Measurements from ENCODE around the gene PILRA.
"Not testable (repeated sequence)": the region's sequence is repeated elsewhere in the genome, so short reads cannot be mapped to it uniquely, and the experiment has no call there.

PILRA gene

DNA sequence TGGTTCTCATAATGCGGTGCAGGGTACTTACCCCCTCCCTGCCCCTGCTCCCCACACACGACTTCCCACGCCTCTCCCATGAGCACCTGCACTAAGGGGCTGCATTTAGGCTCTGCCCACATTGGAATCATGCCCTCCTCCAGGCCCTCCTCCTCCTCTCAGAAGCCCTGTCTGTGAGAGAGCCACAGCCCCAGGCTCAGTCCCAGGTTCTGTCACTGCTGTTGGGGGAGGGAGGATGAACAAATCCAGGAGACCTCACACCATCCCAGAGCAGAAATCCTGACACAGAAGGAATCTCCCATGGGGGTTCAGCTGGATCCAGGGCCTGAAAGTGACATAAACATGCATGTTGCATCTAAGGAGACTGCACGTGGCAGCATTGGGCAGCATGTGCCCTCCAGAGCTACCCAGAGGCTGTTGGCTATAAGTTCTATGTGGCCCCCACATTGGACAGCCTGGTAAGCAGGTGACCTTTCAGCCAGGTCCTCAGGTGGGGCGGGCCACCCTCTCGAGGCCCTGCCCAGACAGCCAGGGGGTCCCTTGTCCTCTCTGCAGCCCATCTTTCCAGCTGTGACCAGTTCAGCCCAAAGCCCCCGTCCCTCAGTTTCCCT is 1.6 kb upstream of the PILRA start:
- Histone ChIP-seq H3K4me1 (ENCODE audit: insufficient read depth, low read length) (peaks cover 12% of the 10 kb centered on the region; the same call in 1 of the 2 replicates), H3K27me3 (ENCODE audit: insufficient read depth, low read length) (no peaks in the 10 kb centered on the region), H3K9me3 (ENCODE audit: insufficient read depth, low read depth, low read length) (no peaks in the 10 kb centered on the region), H3K9ac (ENCODE audit: low read depth, low read length) (peak overlapping the region; percentile 53; the same call in 1 of the 2 replicates), H3K27ac (ENCODE audit: low read length) (no peak overlapping the region), H3K36me3 (ENCODE audit: insufficient read depth, low read depth, low read length) (0 out of 2 replicates have a peak, but pooled peaks cover 7% of the 10 kb centered on the region), H3K4me3 (ENCODE audit: low read length) (no peak overlapping the region)

DNA sequence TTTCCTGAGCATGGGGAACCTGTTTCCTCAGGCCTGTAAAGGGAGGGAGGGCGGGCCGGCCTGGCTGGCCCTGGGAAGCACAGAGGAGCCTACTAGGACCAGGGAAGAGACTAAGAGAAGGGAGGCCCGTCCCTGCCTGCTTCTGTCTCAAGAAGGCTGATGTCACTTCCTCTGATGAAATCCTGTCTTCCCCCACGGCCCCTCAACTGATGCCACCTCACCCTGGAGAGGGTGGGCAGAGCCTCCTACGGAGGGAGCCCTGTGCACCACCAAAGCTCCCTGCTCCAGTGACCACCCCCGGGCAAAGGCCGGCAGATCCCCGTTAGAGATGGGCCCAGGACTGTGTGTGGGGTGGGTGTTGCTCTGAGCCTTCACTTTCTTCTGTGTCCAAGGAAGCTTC is 1.0 kb upstream of the PILRA start:
- Histone ChIP-seq H3K4me3 (ENCODE audit: low read length) (no peak overlapping the region), H3K27me3 (ENCODE audit: insufficient read depth, low read length) (no peaks in the 10 kb centered on the region), H3K9me3 (ENCODE audit: insufficient read depth, low read depth, low read length) (no peaks in the 10 kb centered on the region), H3K4me1 (ENCODE audit: insufficient read depth, low read length) (peaks cover 12% of the 10 kb centered on the region; the same call in 1 of the 2 replicates), H3K9ac (ENCODE audit: low read depth, low read length) (no peak overlapping the region), H3K36me3 (ENCODE audit: insufficient read depth, low read depth, low read length) (0 out of 2 replicates have a peak, but pooled peaks cover 5% of the 10 kb centered on the region), H3K27ac (ENCODE audit: low read length) (no peak overlapping the region)

DNA sequence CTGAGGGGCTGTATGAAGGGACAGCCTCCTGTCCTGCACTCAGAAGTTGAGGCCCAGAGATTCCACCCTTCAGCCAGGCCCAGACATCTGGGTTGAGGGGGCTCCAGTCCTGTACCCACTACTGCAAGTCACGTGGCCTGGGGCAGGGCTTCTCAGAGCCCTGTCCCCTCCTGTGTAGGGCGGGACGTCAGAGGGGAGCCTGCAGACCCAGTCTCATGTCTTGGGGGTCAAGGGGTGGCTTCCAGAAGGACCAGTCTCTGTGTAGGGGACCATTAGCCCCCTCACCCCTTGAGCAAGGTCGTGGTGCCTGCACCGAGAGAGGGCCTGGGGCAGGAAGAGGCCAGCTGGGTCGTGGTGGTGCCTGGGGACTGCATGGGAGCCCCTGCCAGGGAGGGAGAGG is 593 bp upstream of the PILRA start:
- no peak overlapping the region for H3K4me3 ChIP-seq (ENCODE audit: low read length)

DNA sequence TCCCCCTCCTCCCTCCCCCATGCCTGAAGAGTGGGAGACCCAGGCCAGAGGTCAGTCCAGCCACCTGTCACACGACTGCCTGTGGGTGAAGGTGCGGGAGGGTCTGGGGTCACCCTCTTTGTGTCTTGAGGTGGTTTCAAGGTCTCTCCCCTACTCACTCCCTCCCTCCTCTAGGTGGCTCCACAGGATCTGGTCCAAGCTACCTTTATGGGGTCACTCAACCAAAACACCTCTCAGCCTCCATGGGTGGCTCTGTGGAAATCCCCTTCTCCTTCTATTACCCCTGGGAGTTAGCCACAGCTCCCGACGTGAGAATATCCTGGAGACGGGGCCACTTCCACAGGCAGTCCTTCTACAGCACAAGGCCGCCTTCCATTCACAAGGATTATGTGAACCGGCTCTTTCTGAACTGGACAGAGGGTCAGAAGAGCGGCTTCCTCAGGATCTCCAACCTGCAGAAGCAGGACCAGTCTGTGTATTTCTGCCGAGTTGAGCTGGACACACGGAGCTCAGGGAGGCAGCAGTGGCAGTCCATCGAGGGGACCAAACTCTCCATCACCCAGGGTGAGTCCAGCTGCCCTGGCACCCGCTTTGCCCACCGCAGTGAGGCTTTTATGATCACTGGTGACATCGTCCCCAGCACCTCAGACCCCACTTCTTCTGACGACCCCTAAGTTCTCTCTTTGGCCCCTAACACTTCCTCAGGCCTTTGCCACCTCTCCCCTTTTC is 747 bp downstream of the PILRA start:
- not testable (repeated sequence) for H3K27ac ChIP-seq (ENCODE audit: low read length); H3K9me3 ChIP-seq (ENCODE audit: insufficient read depth, low read depth, low read length); H3K9ac ChIP-seq (ENCODE audit: low read depth, low read length); H3K4me3 ChIP-seq (ENCODE audit: low read length); H3K27me3 ChIP-seq (ENCODE audit: insufficient read depth, low read length); H3K36me3 ChIP-seq (ENCODE audit: insufficient read depth, low read depth, low read length)
- H3K4me1 ChIP-seq (ENCODE audit: insufficient read depth, low read length) = peaks cover 12% of the 10 kb centered on the region; the same call in 1 of the 2 replicates

More for the DNA sequence above, 593 bp upstream of the PILRA start:
- no peak overlapping the region for H3K27ac ChIP-seq (ENCODE audit: low read length)
- no peaks in the 10 kb centered on the region for H3K27me3 ChIP-seq (ENCODE audit: insufficient read depth, low read length)
- H3K4me1 ChIP-seq (ENCODE audit: insufficient read depth, low read length) = peaks cover 12% of the 10 kb centered on the region; the same call in 1 of the 2 replicates
- H3K9ac ChIP-seq (ENCODE audit: low read depth, low read length) = no peak overlapping the region
- H3K36me3 ChIP-seq (ENCODE audit: insufficient read depth, low read depth, low read length) = 0 out of 2 replicates have a peak, but pooled peaks cover under 1% of the 10 kb centered on the region
- H3K9me3 ChIP-seq (ENCODE audit: insufficient read depth, low read depth, low read length) = no peaks in the 10 kb centered on the region

DNA sequence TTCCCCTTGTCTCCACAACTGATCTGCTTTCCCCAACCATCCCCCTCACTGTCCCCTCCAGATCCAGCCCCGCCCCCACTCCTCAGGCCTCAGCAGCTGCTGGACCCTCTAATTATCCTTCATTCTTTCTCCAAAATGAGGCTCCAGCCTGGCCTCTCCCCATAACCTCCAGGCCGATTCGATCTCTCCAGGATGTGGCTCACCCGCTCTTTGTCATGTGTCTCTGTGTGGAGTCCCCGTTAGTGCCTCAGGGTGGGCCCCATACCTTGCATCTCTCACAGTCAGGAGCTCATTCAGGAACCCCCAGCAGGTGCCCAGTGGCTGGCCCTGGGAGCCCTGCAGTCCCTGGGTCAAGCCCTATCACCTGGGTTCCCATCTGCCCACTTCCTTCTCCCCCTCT is 1.3 kb downstream of the PILRA start:
- Histone ChIP-seq H3K9ac (ENCODE audit: low read depth, low read length) (no peak overlapping the region), H3K4me3 (ENCODE audit: low read length) (no peak overlapping the region), H3K36me3 (ENCODE audit: insufficient read depth, low read depth, low read length) (no peaks in the 10 kb centered on the region), H3K27me3 (ENCODE audit: insufficient read depth, low read length) (no peaks in the 10 kb centered on the region), H3K9me3 (ENCODE audit: insufficient read depth, low read depth, low read length) (no peaks in the 10 kb centered on the region), H3K27ac (ENCODE audit: low read length) (no peak overlapping the region), H3K4me1 (ENCODE audit: insufficient read depth, low read length) (peaks cover 12% of the 10 kb centered on the region; the same call in 1 of the 2 replicates)

DNA sequence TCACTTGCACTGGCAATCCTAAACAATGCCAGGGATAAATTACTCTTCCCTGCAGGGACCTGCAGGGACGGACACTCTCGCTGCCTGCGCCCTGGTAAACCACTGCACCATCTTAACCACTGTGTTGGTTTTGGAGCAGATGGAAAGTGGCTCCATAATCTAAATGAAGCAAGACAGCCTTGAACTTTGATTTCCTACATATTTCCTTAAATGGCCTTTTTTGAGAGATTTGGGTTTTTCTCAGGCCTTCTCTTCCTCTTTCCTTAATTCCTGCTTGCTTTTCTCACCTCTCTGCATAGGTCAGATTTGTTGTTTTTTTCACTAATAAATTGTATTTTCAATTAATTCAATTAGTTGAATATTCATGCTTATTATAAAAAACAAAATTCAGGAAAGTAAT is 2.8 kb downstream of the PILRA start:
- Histone ChIP-seq H3K27me3 (ENCODE audit: insufficient read depth, low read length) (no peaks in the 10 kb centered on the region), H3K27ac (ENCODE audit: low read length) (no peak overlapping the region), H3K9ac (ENCODE audit: low read depth, low read length) (no peak overlapping the region), H3K9me3 (ENCODE audit: insufficient read depth, low read depth, low read length) (no peaks in the 10 kb centered on the region), H3K4me3 (ENCODE audit: low read length) (no peak overlapping the region), H3K36me3 (ENCODE audit: insufficient read depth, low read depth, low read length) (no peaks in the 10 kb centered on the region), H3K4me1 (ENCODE audit: insufficient read depth, low read length) (peaks cover 3% of the 10 kb centered on the region; the same call in 1 of the 2 replicates)

DNA sequence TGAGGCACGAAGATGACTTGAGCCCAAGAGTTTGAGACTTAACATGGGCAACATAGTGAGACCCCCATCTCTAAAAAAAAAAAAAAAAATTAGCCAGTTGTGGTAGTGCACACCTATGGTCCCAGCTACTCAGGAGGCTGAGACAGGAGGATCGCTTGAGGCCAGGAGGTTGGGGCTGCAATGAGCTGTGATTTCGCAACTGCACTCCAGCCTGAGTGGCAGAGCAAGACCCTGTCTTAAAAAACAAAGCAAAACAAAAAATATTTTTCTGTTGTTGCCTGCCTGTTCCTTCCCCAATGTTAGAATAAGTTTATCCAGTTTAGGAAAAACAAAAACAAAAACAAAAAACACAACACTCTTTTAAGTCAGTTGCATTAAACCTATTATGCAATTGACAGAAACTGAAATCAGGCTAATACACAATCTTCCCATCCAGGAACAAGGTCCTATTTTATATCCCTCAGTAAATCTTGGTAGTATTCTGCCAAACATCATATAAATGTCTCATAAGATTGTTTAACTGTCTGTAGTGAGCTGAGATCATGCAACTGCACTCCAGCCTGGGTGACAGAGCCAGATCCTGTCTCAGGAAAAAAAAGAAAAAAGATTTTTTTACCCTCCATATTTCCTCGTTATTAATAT is 4.9 kb downstream of the PILRA start:
- Histone ChIP-seq H3K9me3 (ENCODE audit: insufficient read depth, low read depth, low read length) (no peaks in the 10 kb centered on the region), H3K4me1 (ENCODE audit: insufficient read depth, low read length) (no peaks in the 10 kb centered on the region; the same call in 1 of the 2 replicates), H3K27me3 (ENCODE audit: insufficient read depth, low read length) (no peaks in the 10 kb centered on the region; the same call in 1 of the 2 replicates), H3K27ac (ENCODE audit: low read length) (no peak overlapping the region), H3K9ac (ENCODE audit: low read depth, low read length) (no peak overlapping the region), H3K4me3 (ENCODE audit: low read length) (no peak overlapping the region), H3K36me3 (ENCODE audit: insufficient read depth, low read depth, low read length) (no peaks in the 10 kb centered on the region)

DNA sequence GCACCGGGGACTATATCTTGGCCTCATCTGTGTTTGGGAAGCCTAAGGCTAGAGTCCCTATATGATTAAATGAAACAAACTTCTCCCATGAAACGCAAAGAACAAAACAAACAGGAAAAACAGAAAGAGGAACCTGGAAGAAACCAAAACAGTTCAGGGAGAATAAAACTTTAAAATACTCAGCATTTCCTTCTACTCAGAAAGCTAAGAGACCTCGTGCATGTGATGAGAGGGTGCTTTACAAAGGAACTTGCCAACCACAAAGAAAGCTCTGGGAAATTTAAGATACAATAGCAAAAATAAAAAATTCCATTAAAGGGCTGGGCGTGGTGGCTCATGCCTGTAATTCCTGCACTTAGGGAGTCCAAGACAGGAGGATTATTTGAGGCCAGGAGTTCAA is 6.9 kb downstream of the PILRA start:
- no peaks in the 10 kb centered on the region for H3K9me3 ChIP-seq (ENCODE audit: insufficient read depth, low read depth, low read length)
- no peak overlapping the region for H3K9ac ChIP-seq (ENCODE audit: low read depth, low read length)
- no peak overlapping the region for H3K4me3 ChIP-seq (ENCODE audit: low read length)
- no peaks in the 10 kb centered on the region for H3K36me3 ChIP-seq (ENCODE audit: insufficient read depth, low read depth, low read length)
- no peak overlapping the region for H3K27ac ChIP-seq (ENCODE audit: low read length)
- no peaks in the 10 kb centered on the region for H3K4me1 ChIP-seq (ENCODE audit: insufficient read depth, low read length)
- no peaks in the 10 kb centered on the region; the same call in 1 of the 2 replicates for H3K27me3 ChIP-seq (ENCODE audit: insufficient read depth, low read length)

DNA sequence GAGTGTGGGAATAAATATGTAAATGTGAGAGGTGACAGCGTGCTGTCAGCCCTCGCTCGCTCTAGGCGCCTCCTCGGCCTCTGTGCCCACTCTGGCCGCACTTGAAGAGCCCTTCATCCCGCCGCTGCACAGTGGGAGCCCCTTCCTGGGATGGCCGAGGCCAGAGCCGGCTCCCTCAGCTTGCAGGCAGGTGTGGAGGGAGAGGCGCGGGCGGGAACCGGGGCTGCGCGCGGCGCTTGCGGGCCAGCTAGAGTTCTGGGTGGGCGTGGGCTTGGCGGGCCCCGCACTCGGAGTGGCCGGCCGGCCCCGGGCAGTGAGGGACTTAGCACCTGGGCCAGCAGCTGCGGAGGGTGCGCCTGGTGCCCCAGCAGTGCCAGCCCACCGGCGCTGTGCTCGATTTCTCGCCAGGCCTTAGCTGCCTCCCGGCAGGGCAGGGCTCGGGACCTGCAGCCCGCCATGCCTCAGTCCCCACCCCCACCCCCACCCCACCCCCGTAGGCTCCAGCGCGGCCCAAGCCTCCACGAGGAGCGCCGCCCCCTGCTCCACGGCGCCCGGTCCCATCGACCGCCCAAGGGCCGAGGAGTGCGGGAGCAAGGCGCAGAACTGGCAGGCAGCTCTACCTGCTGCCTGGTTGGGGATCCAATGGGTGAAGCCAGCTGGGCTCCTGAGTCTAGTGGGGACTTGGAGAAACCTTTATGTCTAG is 8.4 kb downstream of the PILRA start:
- H3K4me1 ChIP-seq (ENCODE audit: insufficient read depth, low read length); H3K9ac ChIP-seq (ENCODE audit: low read depth, low read length): not testable (repeated sequence)

DNA sequence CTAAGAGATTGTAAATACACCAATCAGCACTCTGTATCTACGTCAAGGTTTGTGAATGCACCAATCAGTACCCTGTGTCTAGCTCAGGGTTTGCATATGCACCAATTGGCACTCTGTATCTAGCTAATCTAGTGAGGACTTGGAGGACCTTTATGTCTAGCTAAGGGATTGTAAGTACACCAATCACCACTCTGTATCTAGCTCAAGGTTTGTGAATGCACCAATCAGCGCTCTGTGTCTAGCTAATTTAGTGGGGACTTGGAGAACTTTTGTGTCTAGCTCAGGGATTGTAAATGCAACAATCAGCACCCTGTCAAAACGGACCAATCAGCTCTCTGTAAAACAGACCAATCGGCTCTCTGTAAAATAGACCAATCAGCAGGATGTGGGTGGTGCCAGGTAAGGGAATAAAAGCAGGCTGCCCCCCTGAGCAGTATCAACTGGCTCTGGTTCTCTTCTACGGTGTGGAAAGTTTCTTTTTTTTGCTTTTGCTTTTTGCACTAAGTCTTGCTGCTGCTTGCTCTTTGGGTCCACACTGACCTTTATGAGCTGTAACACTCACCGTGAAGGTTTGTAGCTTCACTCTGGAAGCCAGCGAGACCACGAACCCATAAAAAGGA is 9.1 kb downstream of the PILRA start:
- not testable (repeated sequence) for H3K4me1 ChIP-seq (ENCODE audit: insufficient read depth, low read length); H3K4me3 ChIP-seq (ENCODE audit: low read length); H3K27me3 ChIP-seq (ENCODE audit: insufficient read depth, low read length); H3K9ac ChIP-seq (ENCODE audit: low read depth, low read length); H3K9me3 ChIP-seq (ENCODE audit: insufficient read depth, low read depth, low read length); H3K36me3 ChIP-seq (ENCODE audit: insufficient read depth, low read depth, low read length); H3K27ac ChIP-seq (ENCODE audit: low read length)

More for the DNA sequence above, 8.4 kb downstream of the PILRA start:
- H3K4me3 ChIP-seq (ENCODE audit: low read length); H3K9me3 ChIP-seq (ENCODE audit: insufficient read depth, low read depth, low read length); H3K27ac ChIP-seq (ENCODE audit: low read length); H3K27me3 ChIP-seq (ENCODE audit: insufficient read depth, low read length); H3K36me3 ChIP-seq (ENCODE audit: insufficient read depth, low read depth, low read length): not testable (repeated sequence)

DNA sequence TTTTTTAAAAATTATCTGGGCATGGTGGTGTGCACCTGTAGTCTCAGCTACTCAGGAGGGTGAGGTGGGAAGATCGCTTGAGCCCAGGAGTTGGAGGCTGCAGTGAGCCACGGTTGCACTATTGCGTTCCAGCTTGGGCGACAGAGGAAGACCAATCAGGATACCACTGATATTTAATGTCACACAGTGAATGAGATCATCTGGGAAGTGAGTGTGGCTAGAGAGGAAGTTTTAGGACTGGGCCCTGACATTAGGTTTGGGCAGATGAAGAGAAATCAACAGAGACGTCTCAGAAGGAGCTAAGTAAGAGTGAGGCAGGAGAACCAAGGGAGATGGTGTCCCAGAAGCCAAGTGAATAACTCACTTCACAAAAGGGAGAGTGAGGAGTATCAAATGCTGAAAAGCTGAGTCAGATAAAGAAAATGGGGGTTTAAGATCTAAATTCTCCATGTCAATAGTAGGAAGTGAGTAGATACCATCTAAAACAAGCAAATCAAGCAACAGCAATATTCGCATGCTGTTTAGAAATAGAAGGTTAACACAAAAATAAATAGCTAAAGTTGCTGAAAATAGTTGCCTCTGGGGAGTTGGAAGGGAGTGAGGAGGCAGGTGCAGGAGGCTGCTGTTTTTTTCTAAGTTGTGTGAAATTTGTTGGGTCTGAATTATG is 11.5 kb downstream of the PILRA start:
- H3K9ac ChIP-seq (ENCODE audit: low read depth, low read length) = no peak overlapping the region

More for the DNA sequence above, 11.5 kb downstream of the PILRA start:
- Histone ChIP-seq H3K27me3 (ENCODE audit: insufficient read depth, low read length) (no peaks in the 10 kb centered on the region; the same call in 1 of the 2 replicates), H3K27ac (ENCODE audit: low read length) (no peak overlapping the region), H3K4me3 (ENCODE audit: low read length) (no peak overlapping the region), H3K36me3 (ENCODE audit: insufficient read depth, low read depth, low read length) (no peaks in the 10 kb centered on the region), H3K4me1 (ENCODE audit: insufficient read depth, low read length) (no peaks in the 10 kb centered on the region), H3K9me3 (ENCODE audit: insufficient read depth, low read depth, low read length) (no peaks in the 10 kb centered on the region)
